Mammary epithelial cell (primary cell): ENCODE data around the gene RNF220.

ENCODE experiments used
- CTCF ChIP-seq, 2 donors: IDR thresholded peaks in 1 of 2; conservative IDR thresholded peaks in 1 of 2; 2 replicates each; pipeline ENCODE4 v1.5.1; 2011 to 2012; ENCODE audit warnings: inconsistent platforms in 2 of 2, low read length in 2 of 2, mild to moderate bottlenecking in 2 of 2, control low read depth in 1 of 2, low read depth in 1 of 2; ENCODE audit not compliant: insufficient read depth in 1 of 2; ENCODE audit errors: extremely low read depth in 1 of 2
- EZH2 ChIP-seq: IDR thresholded peaks from 2 replicates; pipeline ENCODE4 v1.6.1; 2012; ENCODE audit warnings: low read length, inconsistent platforms, borderline replicate concordance

GRCh38 chr1:44464361-44464760 is 59.3 kb downstream of the RNF220 start:
- TF ChIP-seq CTCF (conservative IDR thresholded peaks at IDR 0.05 in 1 of 2, IDR thresholded peaks at IDR 0.05 in 1 of 2; ENCODE audit: extremely low read depth in 1 of 2, insufficient read depth in 1 of 2, low read depth in 1 of 2, low read length in 2 of 2) (no peak), EZH2 (no peak)
